Panc1 (cell line): ENCODE results near the gene HNF1A. TPM values are rescaled to one million over a fixed set of nuclear protein-coding genes. Genes with fewer than 3 reads are reported as not detected.

Source experiments
- ATAC-seq: fragments of 200-7000 bp; cut with Tn5 transposase; 2 replicates; pipeline ENCODE4 v1.9.1; 2020; ENCODE audit warnings: mild to moderate bottlenecking, moderate library complexity
- BruUV-seq: library from RNA; stranded (reverse); fragments of 400-500 nt; replicated peaks from 2 replicates; lab custom pipeline; 2021; lab: Mats Ljungman, UMichigan
- CTCF ChIA-PET: fragments of 300-600 bp; sonication (Branson Sonifier 250); formaldehyde crosslinking; loops from one replicate; lab custom pipeline; 2022; ENCODE audit warnings: antibody characterized with exemption; lab: Charles Lee
- POLR2A ChIA-PET: fragments of 300-600 bp; sonication (Branson Sonifier 250); formaldehyde crosslinking; loops from one replicate; lab custom pipeline; 2022; ENCODE audit warnings: antibody characterized with exemption; lab: Charles Lee
- DNase-seq: peaks from one replicate; pipeline ENCODE4 v3.0.0-alpha.2; 2010; ENCODE audit warnings: low read depth, low spot score
- H3K27ac ChIP-seq: 2 replicates; pipeline ENCODE4 v1.5.1; 2011; ENCODE audit warnings: mild to moderate bottlenecking, low read length, inconsistent platforms
- H3K27me3 ChIP-seq: fragments of 200-500 bp; sonication (Bioruptor generic); 2 replicates; pipeline ENCODE4 v1.6.0; 2014; ENCODE audit warnings: low read length, inconsistent platforms; ENCODE audit not compliant: control insufficient read depth, insufficient read depth
- H3K36me3 ChIP-seq: fragments of 200-500 bp; sonication (Bioruptor generic); 2 replicates; pipeline ENCODE4 v1.5.1; 2014; ENCODE audit warnings: inconsistent platforms, mild to moderate bottlenecking, low read length, moderate library complexity; ENCODE audit not compliant: control insufficient read depth, insufficient read depth
- H3K4me1 ChIP-seq: 2 replicates; pipeline ENCODE4 v1.5.1; 2011; ENCODE audit warnings: inconsistent platforms, mild to moderate bottlenecking, low read length, moderate library complexity; ENCODE audit not compliant: control insufficient read depth, insufficient read depth
- H3K4me3 ChIP-seq, 2 experiments: 2 replicates each; pipeline ENCODE4 v1.5.1; 2011 to 2012; ENCODE audit warnings: low read depth in 2 of 2, low read length in 2 of 2, mild to moderate bottlenecking in 2 of 2, inconsistent platforms in 1 of 2, moderate library complexity in 1 of 2
- H3K9me3 ChIP-seq: fragments of 200-500 bp; sonication (Bioruptor generic); 2 replicates; pipeline ENCODE4 v1.5.1; 2014; ENCODE audit warnings: low read depth, mild to moderate bottlenecking, inconsistent platforms, low read length, moderate library complexity; ENCODE audit not compliant: control insufficient read depth, insufficient read depth
- POLR2AphosphoS5 ChIP-seq: IDR thresholded peaks from 2 replicates; pipeline ENCODE4 v1.6.1; 2012; ENCODE audit warnings: mild to moderate bottlenecking, low read depth, low read length, moderate library complexity
- SIN3A ChIP-seq: IDR thresholded peaks from 2 replicates; pipeline ENCODE4 v1.6.1; 2012; ENCODE audit warnings: low read depth, mild to moderate bottlenecking, low read length, moderate library complexity, borderline replicate concordance; ENCODE audit not compliant: insufficient read depth
- TCF7L2 ChIP-seq: IDR thresholded peaks from 2 replicates; pipeline ENCODE4 v1.6.1; 2011; ENCODE audit warnings: mild to moderate bottlenecking, low read depth, low read length, inconsistent platforms
- in situ Hi-C: cut with HindIII; loops from 2 replicates; pipeline ENCODE4 v1.10.0; 2016; ENCODE audit warnings: low sequenced_read_pairs, low pct_unique_long_range_greater_than_20kb
- intact Hi-C: fragments of 100-400 bp; cut with micrococcal nuclease; formaldehyde crosslinking; loops from one replicate; pipeline ENCODE4 v1.10.0; 2022; ENCODE audit not compliant: unreplicated experiment
- total RNA-seq: library from RNA; stranded (reverse); gene quantifications from one replicate; pipeline ENCODE4 v1.2.1, GENCODE V29; 2021; ENCODE audit not compliant: unreplicated experiment
- TF ChIP-seq, protein P1 (sequence below): fragments of 450-650 bp; IDR thresholded peaks from 2 replicates; pipeline ENCODE4 v1.5.1; 2017; ENCODE audit warnings: mild to moderate bottlenecking
- TF ChIP-seq, protein P2 (sequence below), 2 experiments: IDR thresholded peaks; 2 replicates each; pipeline ENCODE4 v1.6.1; 2011 to 2012; ENCODE audit warnings: low read depth in 2 of 2, control low read depth in 1 of 2, low read length in 1 of 2, mild to moderate bottlenecking in 1 of 2, moderate library complexity in 1 of 2; ENCODE audit not compliant: insufficient read depth in 1 of 2

HNF1A gene
- total RNA-seq, 1 experiment from 2014 or later, result 0.26 TPM

DNA sequence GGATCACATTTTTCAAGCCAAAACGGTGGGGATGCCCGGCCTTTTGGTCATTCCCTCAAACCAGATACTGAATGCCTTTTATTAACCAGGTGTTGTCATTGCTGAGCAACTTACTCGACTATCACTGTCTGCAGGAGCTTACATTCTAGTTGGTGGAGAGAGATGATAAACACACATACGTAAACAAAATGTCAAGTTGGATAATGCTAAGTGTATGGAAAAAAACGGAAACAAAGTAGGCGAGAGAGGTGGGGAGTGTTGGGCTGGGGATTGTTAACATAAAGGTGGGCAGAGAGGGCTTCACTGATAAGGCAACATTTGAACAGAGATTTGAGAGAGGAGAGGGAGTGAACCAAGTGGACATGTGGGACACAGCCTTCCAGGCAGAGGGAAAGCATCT is 33.5 kb downstream of the HNF1A start:
- no peaks in the 10 kb centered on the region for H3K9me3 ChIP-seq
- H3K27ac ChIP-seq, result no peak overlapping the region
- no peak for ATAC-seq
- ChIA-PET CTCF (no interaction called here), POLR2A (no interaction called here)
- TF ChIP-seq, protein P1, sequence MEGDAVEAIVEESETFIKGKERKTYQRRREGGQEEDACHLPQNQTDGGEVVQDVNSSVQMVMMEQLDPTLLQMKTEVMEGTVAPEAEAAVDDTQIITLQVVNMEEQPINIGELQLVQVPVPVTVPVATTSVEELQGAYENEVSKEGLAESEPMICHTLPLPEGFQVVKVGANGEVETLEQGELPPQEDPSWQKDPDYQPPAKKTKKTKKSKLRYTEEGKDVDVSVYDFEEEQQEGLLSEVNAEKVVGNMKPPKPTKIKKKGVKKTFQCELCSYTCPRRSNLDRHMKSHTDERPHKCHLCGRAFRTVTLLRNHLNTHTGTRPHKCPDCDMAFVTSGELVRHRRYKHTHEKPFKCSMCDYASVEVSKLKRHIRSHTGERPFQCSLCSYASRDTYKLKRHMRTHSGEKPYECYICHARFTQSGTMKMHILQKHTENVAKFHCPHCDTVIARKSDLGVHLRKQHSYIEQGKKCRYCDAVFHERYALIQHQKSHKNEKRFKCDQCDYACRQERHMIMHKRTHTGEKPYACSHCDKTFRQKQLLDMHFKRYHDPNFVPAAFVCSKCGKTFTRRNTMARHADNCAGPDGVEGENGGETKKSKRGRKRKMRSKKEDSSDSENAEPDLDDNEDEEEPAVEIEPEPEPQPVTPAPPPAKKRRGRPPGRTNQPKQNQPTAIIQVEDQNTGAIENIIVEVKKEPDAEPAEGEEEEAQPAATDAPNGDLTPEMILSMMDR, result no peak
- TF ChIP-seq, protein P2, sequence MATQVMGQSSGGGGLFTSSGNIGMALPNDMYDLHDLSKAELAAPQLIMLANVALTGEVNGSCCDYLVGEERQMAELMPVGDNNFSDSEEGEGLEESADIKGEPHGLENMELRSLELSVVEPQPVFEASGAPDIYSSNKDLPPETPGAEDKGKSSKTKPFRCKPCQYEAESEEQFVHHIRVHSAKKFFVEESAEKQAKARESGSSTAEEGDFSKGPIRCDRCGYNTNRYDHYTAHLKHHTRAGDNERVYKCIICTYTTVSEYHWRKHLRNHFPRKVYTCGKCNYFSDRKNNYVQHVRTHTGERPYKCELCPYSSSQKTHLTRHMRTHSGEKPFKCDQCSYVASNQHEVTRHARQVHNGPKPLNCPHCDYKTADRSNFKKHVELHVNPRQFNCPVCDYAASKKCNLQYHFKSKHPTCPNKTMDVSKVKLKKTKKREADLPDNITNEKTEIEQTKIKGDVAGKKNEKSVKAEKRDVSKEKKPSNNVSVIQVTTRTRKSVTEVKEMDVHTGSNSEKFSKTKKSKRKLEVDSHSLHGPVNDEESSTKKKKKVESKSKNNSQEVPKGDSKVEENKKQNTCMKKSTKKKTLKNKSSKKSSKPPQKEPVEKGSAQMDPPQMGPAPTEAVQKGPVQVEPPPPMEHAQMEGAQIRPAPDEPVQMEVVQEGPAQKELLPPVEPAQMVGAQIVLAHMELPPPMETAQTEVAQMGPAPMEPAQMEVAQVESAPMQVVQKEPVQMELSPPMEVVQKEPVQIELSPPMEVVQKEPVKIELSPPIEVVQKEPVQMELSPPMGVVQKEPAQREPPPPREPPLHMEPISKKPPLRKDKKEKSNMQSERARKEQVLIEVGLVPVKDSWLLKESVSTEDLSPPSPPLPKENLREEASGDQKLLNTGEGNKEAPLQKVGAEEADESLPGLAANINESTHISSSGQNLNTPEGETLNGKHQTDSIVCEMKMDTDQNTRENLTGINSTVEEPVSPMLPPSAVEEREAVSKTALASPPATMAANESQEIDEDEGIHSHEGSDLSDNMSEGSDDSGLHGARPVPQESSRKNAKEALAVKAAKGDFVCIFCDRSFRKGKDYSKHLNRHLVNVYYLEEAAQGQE (IDR thresholded peaks at IDR 0.05; ENCODE audit: insufficient read depth in 1 of 2, low read depth in 2 of 2, low read length in 1 of 2), result no peak
- TF ChIP-seq SIN3A (no peak), POLR2AphosphoS5 (no peak), TCF7L2 (no peak)
- DNase-seq, result no peak
- in situ Hi-C loops (no loop called here), intact Hi-C loops (no loop called here)
- H3K27me3 ChIP-seq, result no peaks in the 10 kb centered on the region
- H3K36me3 ChIP-seq, result peaks cover 5% of the 10 kb centered on the region; the same call in 1 of the 2 replicates
- no peaks in the 10 kb centered on the region for H3K4me1 ChIP-seq
- BruUV-seq, result no TSS peak
- no peak overlapping the region for H3K4me3 ChIP-seq

DNA sequence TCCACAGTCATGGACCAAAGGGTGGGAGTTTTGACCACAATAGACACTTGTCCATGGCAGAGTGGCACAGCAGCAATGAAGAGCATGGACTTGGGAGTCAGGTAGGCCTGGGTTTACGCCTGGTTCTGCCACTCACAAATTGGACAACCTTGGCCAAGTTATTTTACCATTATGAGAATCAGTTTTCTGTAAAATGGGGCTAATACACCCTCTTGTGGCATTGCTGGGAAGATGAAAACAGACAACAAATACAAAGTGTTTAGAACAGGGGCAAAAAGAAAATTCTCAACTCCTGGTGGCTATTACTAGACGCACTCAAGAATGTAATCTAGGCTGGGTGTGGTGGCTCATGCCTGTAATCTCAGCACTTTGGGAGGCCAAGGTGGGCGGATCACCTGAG is 35.4 kb downstream of the HNF1A start:
- no peak overlapping the region for H3K27ac ChIP-seq
- ATAC-seq (no peak), DNase-seq (no peak)
- no TSS peak for BruUV-seq
- no peaks in the 10 kb centered on the region for H3K4me1 ChIP-seq
- peaks cover 5% of the 10 kb centered on the region; the same call in 1 of the 2 replicates for H3K36me3 ChIP-seq
- in situ Hi-C loops, result no loop called here
- H3K27me3 ChIP-seq, result no peaks in the 10 kb centered on the region
- POLR2A ChIA-PET, result no interaction called here
- CTCF ChIA-PET, result interaction anchor here (0.6 kb wide), 1 partner anchor 47 kb away, joined by 4 read pairs; no protein-coding TSS in a partner anchor
- H3K4me3 ChIP-seq, result no peak overlapping the region
- intact Hi-C loops, result no loop called here
- no peaks in the 10 kb centered on the region for H3K9me3 ChIP-seq
- no peak for TF ChIP-seq SIN3A
- TF ChIP-seq TCF7L2, result no peak
- TF ChIP-seq, protein P1, result no peak
- no peak for TF ChIP-seq POLR2AphosphoS5
- TF ChIP-seq, protein P2 (IDR thresholded peaks at IDR 0.05; ENCODE audit: insufficient read depth in 1 of 2, low read depth in 2 of 2, low read length in 1 of 2), result no peak
